Measurements from ENCODE around the gene AKAP13. TPM values are rescaled to one million over a fixed set of nuclear protein-coding genes. Genes with fewer than 3 reads are reported as not detected.

AKAP13 gene
- total and polyA plus RNA-seq, 2 of the 8 experiments (the other 6 are each of a cell fraction or from before 2014, with no cell fraction given) = 14.0 to 46.2 TPM

- TF ChIP-seq RFX5 (IDR thresholded peaks at IDR 0.05; ENCODE audit: borderline replicate concordance, low read depth, low read length) = no peak
Measured at GRCh38 chr15:85457392-85457968, 77.1 kb downstream of the AKAP13 start (continued).

All from H1 (cell line).